ENCODE data around the gene APMAP.

GRCh38 chr20:25024171-25024570 lies 31.6 kb upstream of the APMAP start:
- TF ChIP-seq CTCF (IDR thresholded peaks at IDR 0.05) (no peak), POLR2A (IDR thresholded peaks at IDR 0.05) (no peak)
